Measurements from ENCODE around the gene KCNK1.

DNA sequence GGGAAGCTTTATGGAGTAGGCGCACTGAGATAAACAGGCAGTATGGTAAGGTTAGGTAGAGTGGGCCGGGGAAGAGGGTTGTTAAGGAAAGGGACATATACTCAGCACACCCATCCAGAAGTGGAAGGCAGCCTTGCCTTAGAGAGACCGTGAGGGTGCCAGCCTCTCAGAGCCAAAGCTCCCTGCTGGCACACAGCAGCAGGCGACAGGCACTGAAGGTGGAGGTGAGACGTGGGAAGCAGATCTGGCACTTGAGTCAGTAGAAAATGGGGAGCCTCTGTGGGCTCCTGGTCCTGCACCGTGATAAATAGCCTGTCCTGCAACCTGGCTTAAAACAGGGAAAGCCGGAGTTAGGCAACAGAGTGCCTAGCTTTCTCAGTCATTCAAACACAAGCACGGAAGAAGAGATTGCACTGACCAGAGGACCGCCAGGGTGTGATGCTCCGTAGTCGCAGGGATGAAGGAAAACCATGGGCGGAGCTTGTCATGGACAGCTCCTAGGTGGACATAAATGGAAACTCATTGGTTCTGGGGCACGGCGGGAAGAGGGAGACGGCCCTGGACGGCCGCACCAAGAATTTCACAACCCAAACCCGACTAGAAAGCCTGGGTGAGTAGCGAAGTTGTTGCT is 15.5 kb downstream of the KCNK1 start:
- TF ChIP-seq NR1H2 (CRISPR knock-in tag; IDR thresholded peaks at IDR 0.05) = no peak
- TF ChIP-seq, protein P1, sequence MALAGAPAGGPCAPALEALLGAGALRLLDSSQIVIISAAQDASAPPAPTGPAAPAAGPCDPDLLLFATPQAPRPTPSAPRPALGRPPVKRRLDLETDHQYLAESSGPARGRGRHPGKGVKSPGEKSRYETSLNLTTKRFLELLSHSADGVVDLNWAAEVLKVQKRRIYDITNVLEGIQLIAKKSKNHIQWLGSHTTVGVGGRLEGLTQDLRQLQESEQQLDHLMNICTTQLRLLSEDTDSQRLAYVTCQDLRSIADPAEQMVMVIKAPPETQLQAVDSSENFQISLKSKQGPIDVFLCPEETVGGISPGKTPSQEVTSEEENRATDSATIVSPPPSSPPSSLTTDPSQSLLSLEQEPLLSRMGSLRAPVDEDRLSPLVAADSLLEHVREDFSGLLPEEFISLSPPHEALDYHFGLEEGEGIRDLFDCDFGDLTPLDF (CRISPR knock-in tag; IDR thresholded peaks at IDR 0.05) = no peak
- TF ChIP-seq, protein P2, sequence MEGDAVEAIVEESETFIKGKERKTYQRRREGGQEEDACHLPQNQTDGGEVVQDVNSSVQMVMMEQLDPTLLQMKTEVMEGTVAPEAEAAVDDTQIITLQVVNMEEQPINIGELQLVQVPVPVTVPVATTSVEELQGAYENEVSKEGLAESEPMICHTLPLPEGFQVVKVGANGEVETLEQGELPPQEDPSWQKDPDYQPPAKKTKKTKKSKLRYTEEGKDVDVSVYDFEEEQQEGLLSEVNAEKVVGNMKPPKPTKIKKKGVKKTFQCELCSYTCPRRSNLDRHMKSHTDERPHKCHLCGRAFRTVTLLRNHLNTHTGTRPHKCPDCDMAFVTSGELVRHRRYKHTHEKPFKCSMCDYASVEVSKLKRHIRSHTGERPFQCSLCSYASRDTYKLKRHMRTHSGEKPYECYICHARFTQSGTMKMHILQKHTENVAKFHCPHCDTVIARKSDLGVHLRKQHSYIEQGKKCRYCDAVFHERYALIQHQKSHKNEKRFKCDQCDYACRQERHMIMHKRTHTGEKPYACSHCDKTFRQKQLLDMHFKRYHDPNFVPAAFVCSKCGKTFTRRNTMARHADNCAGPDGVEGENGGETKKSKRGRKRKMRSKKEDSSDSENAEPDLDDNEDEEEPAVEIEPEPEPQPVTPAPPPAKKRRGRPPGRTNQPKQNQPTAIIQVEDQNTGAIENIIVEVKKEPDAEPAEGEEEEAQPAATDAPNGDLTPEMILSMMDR (IDR thresholded peaks at IDR 0.05) = no peak
- TF ChIP-seq PRRX2 (CRISPR knock-in tag; IDR thresholded peaks at IDR 0.05) = no peak
- TF ChIP-seq, protein P3, sequence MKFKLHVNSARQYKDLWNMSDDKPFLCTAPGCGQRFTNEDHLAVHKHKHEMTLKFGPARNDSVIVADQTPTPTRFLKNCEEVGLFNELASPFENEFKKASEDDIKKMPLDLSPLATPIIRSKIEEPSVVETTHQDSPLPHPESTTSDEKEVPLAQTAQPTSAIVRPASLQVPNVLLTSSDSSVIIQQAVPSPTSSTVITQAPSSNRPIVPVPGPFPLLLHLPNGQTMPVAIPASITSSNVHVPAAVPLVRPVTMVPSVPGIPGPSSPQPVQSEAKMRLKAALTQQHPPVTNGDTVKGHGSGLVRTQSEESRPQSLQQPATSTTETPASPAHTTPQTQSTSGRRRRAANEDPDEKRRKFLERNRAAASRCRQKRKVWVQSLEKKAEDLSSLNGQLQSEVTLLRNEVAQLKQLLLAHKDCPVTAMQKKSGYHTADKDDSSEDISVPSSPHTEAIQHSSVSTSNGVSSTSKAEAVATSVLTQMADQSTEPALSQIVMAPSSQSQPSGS (CRISPR knock-in tag; IDR thresholded peaks at IDR 0.05; ENCODE audit: borderline replicate concordance, low read depth) = no peak
- TF ChIP-seq ELF4 (CRISPR knock-in tag; IDR thresholded peaks at IDR 0.05; ENCODE audit: low read depth) = no peak
- TF ChIP-seq, protein P4, sequence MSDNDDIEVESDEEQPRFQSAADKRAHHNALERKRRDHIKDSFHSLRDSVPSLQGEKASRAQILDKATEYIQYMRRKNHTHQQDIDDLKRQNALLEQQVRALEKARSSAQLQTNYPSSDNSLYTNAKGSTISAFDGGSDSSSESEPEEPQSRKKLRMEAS (CRISPR knock-in tag; IDR thresholded peaks at IDR 0.05) = no peak
- no peak for TF ChIP-seq EMX1 (CRISPR knock-in tag; IDR thresholded peaks at IDR 0.05)
- TF ChIP-seq NR2C2 (CRISPR knock-in tag; IDR thresholded peaks at IDR 0.05) = no peak
- TF ChIP-seq FOXP1 (CRISPR knock-in tag; IDR thresholded peaks at IDR 0.05; ENCODE audit: borderline replicate concordance) = no peak
- no peak for TF ChIP-seq JUN (CRISPR knock-in tag; IDR thresholded peaks at IDR 0.05)
- no peak for TF ChIP-seq TEAD1 (CRISPR knock-in tag; IDR thresholded peaks at IDR 0.05)
- TF ChIP-seq, protein P5, sequence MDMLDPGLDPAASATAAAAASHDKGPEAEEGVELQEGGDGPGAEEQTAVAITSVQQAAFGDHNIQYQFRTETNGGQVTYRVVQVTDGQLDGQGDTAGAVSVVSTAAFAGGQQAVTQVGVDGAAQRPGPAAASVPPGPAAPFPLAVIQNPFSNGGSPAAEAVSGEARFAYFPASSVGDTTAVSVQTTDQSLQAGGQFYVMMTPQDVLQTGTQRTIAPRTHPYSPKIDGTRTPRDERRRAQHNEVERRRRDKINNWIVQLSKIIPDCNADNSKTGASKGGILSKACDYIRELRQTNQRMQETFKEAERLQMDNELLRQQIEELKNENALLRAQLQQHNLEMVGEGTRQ (CRISPR knock-in tag; IDR thresholded peaks at IDR 0.05) = no peak
- TF ChIP-seq, protein P6, sequence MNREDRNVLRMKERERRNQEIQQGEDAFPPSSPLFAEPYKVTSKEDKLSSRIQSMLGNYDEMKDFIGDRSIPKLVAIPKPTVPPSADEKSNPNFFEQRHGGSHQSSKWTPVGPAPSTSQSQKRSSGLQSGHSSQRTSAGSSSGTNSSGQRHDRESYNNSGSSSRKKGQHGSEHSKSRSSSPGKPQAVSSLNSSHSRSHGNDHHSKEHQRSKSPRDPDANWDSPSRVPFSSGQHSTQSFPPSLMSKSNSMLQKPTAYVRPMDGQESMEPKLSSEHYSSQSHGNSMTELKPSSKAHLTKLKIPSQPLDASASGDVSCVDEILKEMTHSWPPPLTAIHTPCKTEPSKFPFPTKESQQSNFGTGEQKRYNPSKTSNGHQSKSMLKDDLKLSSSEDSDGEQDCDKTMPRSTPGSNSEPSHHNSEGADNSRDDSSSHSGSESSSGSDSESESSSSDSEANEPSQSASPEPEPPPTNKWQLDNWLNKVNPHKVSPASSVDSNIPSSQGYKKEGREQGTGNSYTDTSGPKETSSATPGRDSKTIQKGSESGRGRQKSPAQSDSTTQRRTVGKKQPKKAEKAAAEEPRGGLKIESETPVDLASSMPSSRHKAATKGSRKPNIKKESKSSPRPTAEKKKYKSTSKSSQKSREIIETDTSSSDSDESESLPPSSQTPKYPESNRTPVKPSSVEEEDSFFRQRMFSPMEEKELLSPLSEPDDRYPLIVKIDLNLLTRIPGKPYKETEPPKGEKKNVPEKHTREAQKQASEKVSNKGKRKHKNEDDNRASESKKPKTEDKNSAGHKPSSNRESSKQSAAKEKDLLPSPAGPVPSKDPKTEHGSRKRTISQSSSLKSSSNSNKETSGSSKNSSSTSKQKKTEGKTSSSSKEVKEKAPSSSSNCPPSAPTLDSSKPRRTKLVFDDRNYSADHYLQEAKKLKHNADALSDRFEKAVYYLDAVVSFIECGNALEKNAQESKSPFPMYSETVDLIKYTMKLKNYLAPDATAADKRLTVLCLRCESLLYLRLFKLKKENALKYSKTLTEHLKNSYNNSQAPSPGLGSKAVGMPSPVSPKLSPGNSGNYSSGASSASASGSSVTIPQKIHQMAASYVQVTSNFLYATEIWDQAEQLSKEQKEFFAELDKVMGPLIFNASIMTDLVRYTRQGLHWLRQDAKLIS (CRISPR knock-in tag; IDR thresholded peaks at IDR 0.05; ENCODE audit: borderline replicate concordance) = no peak
